CD4-positive, CD25-positive, alpha-beta regulatory T cell (primary cell): ENCODE results near the gene PRC1. TPM values are rescaled to one million over a fixed set of nuclear protein-coding genes. Genes with fewer than 3 reads are reported as not detected.

Experiments
- ATAC-seq, 2 donors: fragments of 150-1000 bp; cut with Tn5 transposase; one replicate each; pipeline ENCODE4 v1.10.0; 2021; ENCODE audit warnings: low read depth in 2 of 2, moderate number of reproducible peaks in 2 of 2, moderate library complexity in 1 of 2
- DNase-seq, 3 donors: peaks; one replicate each; pipeline versions ENCODE4 v3.0.0 to v3.0.0-alpha.2; 2012 to 2022; ENCODE audit warnings: mixed read lengths in 1 of 3
- H3K27ac ChIP-seq: one replicate; pipeline ENCODE4 v1.7.0; 2013; ENCODE audit warnings: mild to moderate bottlenecking, low read length; ENCODE audit not compliant: insufficient read depth, poor library complexity, severe bottlenecking
- H3K27me3 ChIP-seq: one replicate; pipeline ENCODE4 v1.7.0; 2013; ENCODE audit warnings: low read length; ENCODE audit not compliant: control insufficient read depth, insufficient read depth
- H3K36me3 ChIP-seq: one replicate; pipeline ENCODE4 v1.7.0; 2013; ENCODE audit warnings: mild to moderate bottlenecking, low read length, moderate library complexity; ENCODE audit not compliant: control insufficient read depth, insufficient read depth
- H3K4me1 ChIP-seq: 2 replicates; pipeline ENCODE4 v1.7.0; 2013; ENCODE audit warnings: mild to moderate bottlenecking, low read length; ENCODE audit not compliant: insufficient read depth, control insufficient read depth, poor library complexity, severe bottlenecking
- H3K4me3 ChIP-seq: one replicate; pipeline ENCODE4 v1.7.0; 2013; ENCODE audit warnings: low read depth, mild to moderate bottlenecking, low read length, moderate library complexity
- H3K9me3 ChIP-seq, 2 experiments: 1 replicate in 1 of 2; 2 replicates in 1 of 2; pipeline ENCODE4 v1.7.0; 2013; ENCODE audit warnings: low read length in 2 of 2, mild to moderate bottlenecking in 1 of 2, moderate library complexity in 1 of 2; ENCODE audit not compliant: control insufficient read depth in 2 of 2
- H3K27ac Mint-ChIP-seq, 3 donors: one replicate each; pipeline ENCODE4 v1.8.0; 2020 to 2022; ENCODE audit warnings: mild to moderate bottlenecking in 3 of 3, mixed read lengths in 3 of 3, moderate library complexity in 2 of 3
- H3K27me3 Mint-ChIP-seq: one replicate; pipeline ENCODE4 v1.8.0; 2022; ENCODE audit warnings: mild to moderate bottlenecking, mixed read lengths
- H3K36me3 Mint-ChIP-seq: one replicate; pipeline ENCODE4 v1.8.0; 2020; ENCODE audit warnings: mixed read lengths
- H3K4me1 Mint-ChIP-seq, 4 donors: one replicate each; pipeline ENCODE4 v1.8.0; 2020 to 2022; ENCODE audit warnings: mixed read lengths in 4 of 4, mild to moderate bottlenecking in 1 of 4
- H3K4me3 Mint-ChIP-seq, 4 donors: one replicate each; pipeline ENCODE4 v1.8.0; 2020 to 2022; ENCODE audit warnings: mild to moderate bottlenecking in 4 of 4, mixed read lengths in 4 of 4, moderate library complexity in 3 of 4
- H3K9me3 Mint-ChIP-seq, 7 donors: one replicate each; pipeline ENCODE4 v1.8.0; 2020 to 2022; ENCODE audit warnings: mixed read lengths in 7 of 7, mild to moderate bottlenecking in 3 of 7, moderate library complexity in 2 of 7
- polyA plus RNA-seq, 4 donors: library from polyadenylated mRNA; unstranded; fragments of 300-500 nt; fragmentation: Illumina TruSeq; gene quantifications; one replicate each; pipeline ENCODE4 v1.2.3, GENCODE V29; 2021
- total RNA-seq: library from RNA; stranded (reverse); gene quantifications from one replicate; pipeline ENCODE4 v1.2.3, GENCODE V29; 2022

PRC1 gene
- total and polyA plus RNA-seq, 5 donors from 2014 or later, result 2.7 to 63.8 (median 9.8) TPM

DNA sequence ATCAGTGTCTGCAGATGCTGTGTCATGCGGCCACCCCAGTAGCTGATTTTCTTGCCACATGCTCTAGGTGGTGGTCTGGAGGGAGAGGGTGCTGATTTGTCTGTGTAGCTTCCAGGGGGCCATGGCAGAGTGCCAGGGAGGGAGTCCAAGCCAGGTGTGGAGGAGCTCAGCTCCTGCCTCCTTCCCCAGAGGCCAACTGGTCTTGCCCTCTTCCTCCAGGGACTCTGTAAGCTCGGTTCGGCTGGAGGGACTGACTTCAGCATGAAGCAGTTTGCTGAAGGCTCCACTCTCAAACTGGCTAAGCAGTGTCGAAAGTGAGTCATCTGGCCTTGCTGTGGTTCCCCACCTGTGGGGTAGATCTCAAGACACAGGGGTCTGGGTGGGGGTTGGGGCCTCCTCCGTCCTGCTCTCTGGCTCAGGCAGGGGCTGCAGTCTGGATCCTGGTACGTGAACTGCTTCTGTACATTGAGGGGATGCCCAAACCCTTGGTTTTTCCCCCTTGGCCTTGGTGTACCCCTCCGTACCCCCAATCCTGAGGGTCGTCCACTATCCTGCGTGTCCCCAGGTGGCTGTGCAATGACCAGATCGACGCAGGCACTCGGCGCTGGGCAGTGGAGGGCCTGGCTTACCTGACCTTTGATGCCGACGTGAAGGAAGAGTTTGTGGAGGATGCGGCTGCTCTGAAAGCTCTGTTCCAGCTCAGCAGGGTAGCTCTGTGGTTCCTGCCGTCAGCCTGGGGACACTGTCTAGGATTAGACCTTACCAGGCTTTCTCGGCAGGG lies 46.6 kb downstream of the PRC1 start:
- Mint-ChIP-seq H3K27me3 (no peaks in the 10 kb centered on the region), H3K36me3 (peaks cover 25% of the 10 kb centered on the region), H3K4me1 (no peaks in the 10 kb centered on the region), H3K27ac (peak overlapping the region in 1 of 3 donors; percentile 35), H3K4me3 (no peak overlapping the region), H3K9me3 (peaks cover 0 to 1% (median 0%) of the 10 kb centered on the region in 7 donors)
- H3K9me3 ChIP-seq, result no peaks in the 10 kb centered on the region
- no peak for ATAC-seq
- H3K27me3 ChIP-seq, result no peaks in the 10 kb centered on the region
- H3K36me3 ChIP-seq, result peaks cover 72% of the 10 kb centered on the region
- DNase-seq, result no peak
- H3K4me3 ChIP-seq, result no peak overlapping the region
- no peak overlapping the region for H3K27ac ChIP-seq
- H3K4me1 ChIP-seq, result no peaks in the 10 kb centered on the region

DNA sequence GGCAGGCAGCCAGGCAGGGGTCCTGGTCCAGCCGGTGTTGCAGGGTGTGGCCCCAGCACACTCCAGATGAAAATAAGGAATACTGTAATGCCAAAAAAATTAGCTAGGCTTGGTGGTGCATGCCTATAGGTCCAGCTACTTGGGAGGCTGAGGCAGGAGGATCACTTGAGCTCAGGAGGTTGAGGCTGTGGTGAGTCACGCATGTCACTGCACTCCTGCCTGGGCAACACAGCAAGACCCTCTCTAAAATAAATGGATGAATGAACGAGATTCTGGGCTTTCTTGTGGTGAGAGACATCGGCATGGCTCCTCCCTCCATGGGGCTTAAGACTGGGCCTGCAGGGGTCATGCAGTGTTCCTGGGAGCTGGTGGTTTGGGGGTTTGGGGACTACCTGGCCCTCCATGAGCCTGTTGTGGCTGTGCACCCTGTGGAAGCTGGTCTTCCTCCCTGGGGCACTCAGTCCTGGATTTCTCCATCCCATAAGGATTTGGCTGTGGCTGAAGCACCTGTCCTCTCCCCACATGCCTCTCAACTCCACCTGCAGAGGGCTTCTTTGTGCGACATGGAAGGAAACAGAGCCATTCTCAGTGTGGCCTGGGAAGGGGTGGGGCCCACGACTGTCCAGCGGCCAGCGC lies 47.3 kb downstream of the PRC1 start:
- no peak for ATAC-seq
- Histone ChIP-seq H3K4me3 (no peak overlapping the region), H3K9me3 (no peaks in the 10 kb centered on the region), H3K27me3 (no peaks in the 10 kb centered on the region), H3K36me3 (peaks cover 77% of the 10 kb centered on the region), H3K4me1 (no peaks in the 10 kb centered on the region), H3K27ac (no peak overlapping the region)
- Mint-ChIP-seq H3K27ac (no peak overlapping the region), H3K4me1 (no peaks in the 10 kb centered on the region), H3K27me3 (no peaks in the 10 kb centered on the region), H3K36me3 (peaks cover 20% of the 10 kb centered on the region), H3K9me3 (no peaks in the 10 kb centered on the region), H3K4me3 (no peak overlapping the region)
- no peak for DNase-seq

DNA sequence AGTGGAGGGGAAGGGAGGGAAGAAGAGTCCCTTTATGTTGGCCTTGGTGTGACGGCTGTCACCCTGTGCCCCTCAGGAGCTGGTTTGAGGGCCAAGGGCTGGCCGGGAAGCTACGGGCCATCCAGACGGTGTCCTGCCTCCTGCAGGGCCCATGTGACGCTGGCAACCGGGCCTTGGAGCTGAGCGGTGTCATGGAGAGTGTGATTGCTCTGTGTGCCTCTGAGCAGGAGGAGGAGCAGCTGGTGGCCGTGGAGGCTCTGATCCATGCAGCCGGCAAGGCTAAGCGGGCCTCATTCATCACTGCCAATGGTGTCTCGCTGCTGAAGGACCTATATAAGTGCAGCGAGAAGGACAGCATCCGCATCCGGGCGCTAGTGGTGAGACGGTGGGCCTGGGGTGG lies 47.8 kb downstream of the PRC1 start:
- Histone ChIP-seq H3K27ac (no peak overlapping the region), H3K4me1 (no peaks in the 10 kb centered on the region), H3K9me3 (no peaks in the 10 kb centered on the region), H3K27me3 (no peaks in the 10 kb centered on the region), H3K36me3 (peaks cover 76% of the 10 kb centered on the region), H3K4me3 (no peak overlapping the region)
- ATAC-seq, result no peak
- Mint-ChIP-seq H3K27me3 (no peaks in the 10 kb centered on the region), H3K9me3 (no peaks in the 10 kb centered on the region), H3K27ac (no peak overlapping the region), H3K4me1 (no peaks in the 10 kb centered on the region), H3K4me3 (no peak overlapping the region), H3K36me3 (peaks cover 17% of the 10 kb centered on the region)
- no peak for DNase-seq

DNA sequence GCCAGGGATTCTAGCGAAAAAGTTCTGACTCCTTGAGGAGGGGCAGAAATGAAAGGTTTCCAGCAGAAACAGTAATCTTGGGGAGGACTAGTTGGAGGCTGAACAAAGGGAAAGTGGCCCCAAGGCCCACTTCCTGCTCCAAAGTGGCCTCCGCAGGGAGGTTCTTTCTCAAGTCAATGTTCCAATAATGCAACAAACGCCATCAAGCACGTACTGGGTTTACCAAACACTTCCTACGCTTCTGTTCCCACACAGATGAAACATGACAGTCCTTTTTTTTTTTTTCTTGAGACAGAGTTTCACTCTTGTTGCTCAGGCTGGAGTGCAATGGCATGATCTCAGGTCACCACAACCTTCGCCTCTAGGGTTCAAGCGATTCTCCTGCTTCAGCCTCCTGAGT lies 49.2 kb downstream of the PRC1 start:
- no peak for ATAC-seq
- Histone ChIP-seq H3K9me3 (no peaks in the 10 kb centered on the region), H3K36me3 (peaks cover 81% of the 10 kb centered on the region), H3K27ac (no peak overlapping the region), H3K27me3 (no peaks in the 10 kb centered on the region), H3K4me1 (no peaks in the 10 kb centered on the region), H3K4me3 (no peak overlapping the region)
- Mint-ChIP-seq H3K4me3 (no peak overlapping the region), H3K9me3 (no peaks in the 10 kb centered on the region), H3K27ac (no peak overlapping the region), H3K36me3 (peaks cover 27% of the 10 kb centered on the region), H3K27me3 (no peaks in the 10 kb centered on the region), H3K4me1 (no peaks in the 10 kb centered on the region)
- no peak for DNase-seq

DNA sequence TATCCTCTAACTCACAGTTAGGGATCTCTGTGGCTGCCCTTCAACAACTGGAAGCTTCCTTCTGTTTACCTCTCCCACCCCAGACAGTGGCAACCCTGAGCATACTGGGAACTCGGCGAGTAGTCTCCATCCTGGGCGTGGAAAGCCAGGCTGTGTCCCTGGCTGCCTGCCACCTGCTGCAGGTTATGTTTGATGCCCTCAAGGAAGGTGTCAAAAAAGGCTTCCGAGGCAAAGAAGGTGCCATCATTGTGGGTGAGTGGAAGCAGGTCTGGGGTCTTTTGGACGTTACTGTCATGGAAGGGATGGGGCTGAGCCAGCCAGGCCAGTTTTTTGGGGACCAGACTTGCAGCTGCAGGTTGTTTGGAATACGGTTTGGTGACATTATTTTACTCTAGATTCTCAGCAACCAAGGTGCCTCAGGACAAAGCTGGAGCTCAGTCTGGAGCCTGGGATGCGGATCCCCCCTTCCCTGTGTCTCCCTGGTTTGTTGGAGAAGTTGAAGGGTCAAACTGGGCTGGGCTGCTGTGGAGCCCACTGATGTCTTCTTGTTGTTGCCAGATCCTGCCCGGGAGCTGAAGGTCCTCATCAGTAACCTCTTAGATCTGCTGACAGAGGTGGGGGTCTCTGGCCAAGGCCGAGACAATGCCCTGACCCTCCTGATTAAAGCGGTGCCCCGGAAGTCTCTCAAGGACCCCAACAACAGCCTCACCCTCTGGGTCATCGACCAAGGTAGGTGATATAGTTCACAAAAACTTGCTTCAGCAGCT lies 51.8 kb downstream of the PRC1 start:
- peaks cover 75% of the 10 kb centered on the region for H3K36me3 ChIP-seq
- Mint-ChIP-seq H3K27ac (no peak overlapping the region), H3K9me3 (no peaks in the 10 kb centered on the region)

DNA sequence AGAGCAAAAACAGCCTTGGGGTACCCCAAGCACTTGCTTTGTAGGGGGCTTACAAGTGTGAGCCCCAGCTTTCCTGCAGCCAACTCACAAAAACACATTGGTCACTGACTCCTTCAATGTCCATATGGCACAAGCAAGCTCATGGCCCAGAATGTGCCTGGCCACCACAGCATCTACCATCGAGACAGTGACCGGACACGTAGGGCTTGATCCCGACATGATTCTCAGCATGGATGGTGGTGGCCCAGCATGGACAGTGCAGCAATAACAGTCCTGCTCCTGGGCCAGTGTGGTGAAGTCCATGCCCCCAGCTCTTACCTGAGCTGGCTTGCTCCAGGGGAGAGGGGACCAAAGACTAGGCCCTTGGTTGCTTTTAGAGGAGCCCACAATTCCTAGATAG lies 53.3 kb downstream of the PRC1 start:
- Histone ChIP-seq H3K36me3 (peaks cover 64% of the 10 kb centered on the region), H3K27me3 (no peaks in the 10 kb centered on the region), H3K4me1 (peaks cover 7% of the 10 kb centered on the region), H3K9me3 (no peaks in the 10 kb centered on the region), H3K4me3 (no peak overlapping the region), H3K27ac (no peak overlapping the region)
- Mint-ChIP-seq H3K4me3 (peak overlapping the region in 1 of 4 donors; percentile 78), H3K9me3 (no peaks in the 10 kb centered on the region), H3K27ac (peak overlapping the region in 1 of 3 donors; percentile 65), H3K27me3 (no peaks in the 10 kb centered on the region), H3K4me1 (peaks cover 0 to 10% (median 9%) of the 10 kb centered on the region in 4 donors), H3K36me3 (peaks cover 34% of the 10 kb centered on the region)
- DNase-seq, result no peak
- ATAC-seq, result no peak

More for the DNA sequence above, 51.8 kb downstream of the PRC1 start:
- H3K27ac ChIP-seq, result no peak overlapping the region
- ATAC-seq, result no peak
- no peaks in the 10 kb centered on the region for H3K4me1 Mint-ChIP-seq
- peak overlapping the region in 1 of 4 donors; percentile 69 for H3K4me3 Mint-ChIP-seq
- H3K4me1 ChIP-seq, result no peaks in the 10 kb centered on the region
- no peaks in the 10 kb centered on the region for H3K27me3 ChIP-seq
- no peaks in the 10 kb centered on the region for H3K27me3 Mint-ChIP-seq
- no peak for DNase-seq
- H3K36me3 Mint-ChIP-seq, result peaks cover 26% of the 10 kb centered on the region
- H3K9me3 ChIP-seq, result no peaks in the 10 kb centered on the region
- no peak overlapping the region for H3K4me3 ChIP-seq

DNA sequence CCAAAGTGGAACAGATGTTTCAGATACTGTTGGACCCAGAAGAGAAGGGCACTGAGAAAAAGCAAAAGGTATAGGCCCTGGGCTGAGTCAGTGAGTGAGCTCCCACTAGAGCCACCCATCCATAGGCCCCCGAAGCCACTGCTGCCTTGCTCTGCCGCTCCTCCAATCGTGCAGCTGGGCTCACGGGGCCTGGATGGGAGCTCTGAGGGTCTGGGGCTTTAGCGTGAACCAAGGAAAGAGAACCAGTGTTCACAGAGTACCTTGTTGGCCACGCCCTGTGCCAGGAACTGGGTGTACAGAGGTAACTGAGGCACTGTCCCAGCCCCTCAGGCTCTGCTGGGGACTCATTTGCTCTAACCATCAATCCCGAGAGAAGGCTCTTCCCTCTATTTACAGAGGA lies 54.6 kb downstream of the PRC1 start:
- Mint-ChIP-seq H3K4me1 (peaks cover 0 to 21% (median 10%) of the 10 kb centered on the region in 4 donors), H3K27me3 (no peaks in the 10 kb centered on the region), H3K36me3 (peaks cover 30% of the 10 kb centered on the region), H3K9me3 (no peaks in the 10 kb centered on the region), H3K4me3 (peak overlapping the region in 2 of 4 donors; percentile 44 to 47), H3K27ac (no peak overlapping the region)
- Histone ChIP-seq H3K36me3 (peaks cover 58% of the 10 kb centered on the region), H3K9me3 (no peaks in the 10 kb centered on the region), H3K27me3 (no peaks in the 10 kb centered on the region), H3K4me3 (no peak overlapping the region), H3K27ac (no peak overlapping the region), H3K4me1 (peaks cover 17% of the 10 kb centered on the region)
- ATAC-seq, result no peak
- no peak for DNase-seq
